IPS-18c (cell line): ENCODE data around the gene KCNC1.

Experiments used
- H3K4me3 ChIP-seq: 2 replicates; pipeline ENCODE4 v1.7.0; 2013; ENCODE audit warnings: low read depth, mild to moderate bottlenecking, low read length, moderate library complexity; ENCODE audit not compliant: insufficient read depth
- H3K9me3 ChIP-seq: one replicate; pipeline ENCODE4 v1.6.1; 2013; ENCODE audit warnings: mild to moderate bottlenecking, low read length, moderate library complexity; ENCODE audit not compliant: control insufficient read depth, insufficient read depth

KCNC1 gene

GRCh38 chr11:17812091-17812864, 77.7 kb downstream of the KCNC1 start:
- no peaks in the 10 kb centered on the region for H3K9me3 ChIP-seq
- no peak overlapping the region for H3K4me3 ChIP-seq

GRCh38 chr11:17812865-17813187, 78.2 kb downstream of the KCNC1 start:
- no peak overlapping the region for H3K4me3 ChIP-seq
- no peaks in the 10 kb centered on the region for H3K9me3 ChIP-seq

- Histone ChIP-seq H3K4me3 (no peak overlapping the region), H3K9me3 (no peaks in the 10 kb centered on the region)
Measured at GRCh38 chr11:17813391-17814059, 78.9 kb downstream of the KCNC1 start.

- H3K4me3 ChIP-seq, result no peak overlapping the region
Measured at GRCh38 chr11:17814546-17814945, 80.0 kb downstream of the KCNC1 start.

GRCh38 chr11:17816232-17816931, 81.8 kb downstream of the KCNC1 start:
- H3K4me3 ChIP-seq, result no peak overlapping the region
- H3K9me3 ChIP-seq, result no peaks in the 10 kb centered on the region

More at GRCh38 chr11:17814546-17814945, 80.0 kb downstream of the KCNC1 start:
- H3K9me3 ChIP-seq, result no peaks in the 10 kb centered on the region

- Histone ChIP-seq H3K9me3 (no peaks in the 10 kb centered on the region), H3K4me3 (no peak overlapping the region)
Measured at GRCh38 chr11:17821648-17822400, 87.2 kb downstream of the KCNC1 start.

- no peaks in the 10 kb centered on the region for H3K9me3 ChIP-seq
- H3K4me3 ChIP-seq, result no peak overlapping the region
Measured at GRCh38 chr11:17822401-17822781, 87.8 kb downstream of the KCNC1 start.

GRCh38 chr11:17827006-17827405, 92.4 kb downstream of the KCNC1 start:
- Histone ChIP-seq H3K9me3 (no peaks in the 10 kb centered on the region), H3K4me3 (no peak overlapping the region)

- Histone ChIP-seq H3K9me3 (no peaks in the 10 kb centered on the region), H3K4me3 (no peak overlapping the region)
Measured at GRCh38 chr11:17828311-17828751, 93.8 kb downstream of the KCNC1 start.

- H3K4me3 ChIP-seq, result no peak overlapping the region
- H3K9me3 ChIP-seq, result no peaks in the 10 kb centered on the region
Measured at GRCh38 chr11:17831228-17831627, 96.6 kb downstream of the KCNC1 start.

- no peaks in the 10 kb centered on the region for H3K9me3 ChIP-seq
Measured at GRCh38 chr11:17831883-17832282, 97.3 kb downstream of the KCNC1 start.

More at GRCh38 chr11:17831883-17832282, 97.3 kb downstream of the KCNC1 start:
- H3K4me3 ChIP-seq, result no peak overlapping the region
